NCI-H146 (cell line): ENCODE results near the gene RICTOR.

Source experiments
- DNase-seq: peaks from one replicate; lab custom pipeline; 2025; lab: John Stamatoyannopoulos, UW

Gene RICTOR

GRCh38 chr5:39092581-39093351 lies 18.6 kb upstream of the RICTOR start:
- no peak for DNase-seq

GRCh38 chr5:39091940-39092580 lies 17.9 kb upstream of the RICTOR start:
- no peak for DNase-seq

- no peak for DNase-seq
These were observed 9.8 kb upstream of the RICTOR start for GRCh38 chr5:39083968-39084367.

GRCh38 chr5:39082995-39083394 lies 8.8 kb upstream of the RICTOR start:
- no peak for DNase-seq

GRCh38 chr5:39080597-39081204 lies 6.5 kb upstream of the RICTOR start:
- peak; percentile 55 for DNase-seq

GRCh38 chr5:39080168-39080567 lies 6.0 kb upstream of the RICTOR start:
- DNase-seq = no peak

- no peak for DNase-seq
These were observed 4.9 kb upstream of the RICTOR start for GRCh38 chr5:39079147-39079546.

- DNase-seq = no peak
These were observed 2.8 kb upstream of the RICTOR start for GRCh38 chr5:39076757-39077728.

- no peak for DNase-seq
These were observed 2.0 kb upstream of the RICTOR start for GRCh38 chr5:39076101-39076756.

GRCh38 chr5:39073767-39074016 lies 507 bp downstream of the RICTOR start:
- no peak for DNase-seq

GRCh38 chr5:39072925-39073766 lies 1.1 kb downstream of the RICTOR start:
- DNase-seq = peak; percentile 55

- DNase-seq = no peak
These were observed 6.1 kb downstream of the RICTOR start for GRCh38 chr5:39068099-39068498.

GRCh38 chr5:39064450-39064849 lies 9.7 kb downstream of the RICTOR start:
- DNase-seq = no peak

GRCh38 chr5:39063037-39063436 lies 11.2 kb downstream of the RICTOR start:
- no peak for DNase-seq

GRCh38 chr5:39062530-39062929 lies 11.7 kb downstream of the RICTOR start:
- no peak for DNase-seq

GRCh38 chr5:39062104-39062503 lies 12.1 kb downstream of the RICTOR start:
- DNase-seq = no peak

- no peak for DNase-seq
These were observed 15.1 kb downstream of the RICTOR start for GRCh38 chr5:39059064-39059463.

GRCh38 chr5:39058178-39058921 lies 15.8 kb downstream of the RICTOR start:
- DNase-seq = no peak

GRCh38 chr5:39057734-39058133 lies 16.5 kb downstream of the RICTOR start:
- no peak for DNase-seq

- no peak for DNase-seq
These were observed 18.3 kb downstream of the RICTOR start for GRCh38 chr5:39055768-39056398.
